Cardiac muscle cell (in vitro differentiated cells and primary cell): ENCODE data around the gene RNF26. TPM values are rescaled to one million over a fixed set of nuclear protein-coding genes. Genes with fewer than 3 reads are reported as not detected.

Experiments used
- DNase-seq, 2 donors: peaks; one replicate each; pipeline versions ENCODE4 v3.0.0 to v3.0.0-alpha.2; 2010 to 2017; ENCODE audit warnings: low read depth in 1 of 2, low spot score in 1 of 2
- H3K27ac ChIP-seq: fragments of 200-600 bp; sonication (generic); 2 replicates; pipeline ENCODE4 v1.5.1; 2016
- H3K27me3 ChIP-seq: fragments of 200-600 bp; sonication (generic); 2 replicates; pipeline ENCODE4 v1.6.0; 2016; ENCODE audit warnings: control low read depth
- H3K36me3 ChIP-seq: fragments of 200-600 bp; sonication (generic); 2 replicates; pipeline ENCODE4 v1.5.1; 2016; ENCODE audit warnings: control low read depth
- H3K4me1 ChIP-seq: fragments of 200-600 bp; sonication (generic); 2 replicates; pipeline ENCODE4 v1.8.1; 2017; ENCODE audit warnings: low read depth, mild to moderate bottlenecking, mixed run types
- H3K4me3 ChIP-seq: fragments of 200-600 bp; sonication (generic); 2 replicates; pipeline ENCODE4 v1.5.1; 2016; ENCODE audit warnings: mild to moderate bottlenecking
- H3K9me3 ChIP-seq: fragments of 200-600 bp; sonication (generic); 2 replicates; pipeline ENCODE4 v1.5.1; 2017; ENCODE audit warnings: low read depth, mild to moderate bottlenecking, control low read depth
- CTCF ChIP-seq: IDR thresholded peaks from 2 replicates; pipeline ENCODE4 v1.5.1; 2012; ENCODE audit warnings: low read depth, mild to moderate bottlenecking, low read length
- polyA plus RNA-seq: library from polyadenylated mRNA; unstranded; fragments of >200 nt; fragmentation: Nextera tagmentation; extraction: Ambion mirVana; gene quantifications from 2 replicates; pipeline ENCODE4 v1.2.1, GENCODE V29; 2016
- total RNA-seq: library from RNA; depleted of rRNA; stranded (reverse); fragments of >200 nt; gene quantifications from 2 replicates; pipeline ENCODE4 v1.2.3, GENCODE V29; 2016

The RNF26 gene
- total and polyA plus RNA-seq, 2 experiments from 2014 or later = 18.6 to 45.6 TPM

- H3K27ac ChIP-seq = no peak overlapping the region
- no peaks in the 10 kb centered on the region for H3K27me3 ChIP-seq
- H3K36me3 ChIP-seq = no peaks in the 10 kb centered on the region
- no peak for DNase-seq
- peaks cover 6% of the 10 kb centered on the region for H3K4me1 ChIP-seq
- H3K9me3 ChIP-seq = no peaks in the 10 kb centered on the region
- TF ChIP-seq CTCF = no peak
- no peak overlapping the region for H3K4me3 ChIP-seq
Measured at GRCh38 chr11:119332111-119332765, 2.1 kb upstream of the RNF26 start.

GRCh38 chr11:119335091-119335654 is 846 bp downstream of the RNF26 start:
- TF ChIP-seq CTCF = no peak
- Histone ChIP-seq H3K27ac (peak overlapping the region; percentile 96), H3K36me3 (no peaks in the 10 kb centered on the region), H3K4me1 (peaks cover 6% of the 10 kb centered on the region), H3K9me3 (no peaks in the 10 kb centered on the region), H3K4me3 (peak overlapping the region; percentile 60), H3K27me3 (peaks cover 12% of the 10 kb centered on the region)
- no peak for DNase-seq

GRCh38 chr11:119335655-119336543 is 1.6 kb downstream of the RNF26 start:
- TF ChIP-seq CTCF = no peak
- Histone ChIP-seq H3K27me3 (peaks cover 19% of the 10 kb centered on the region), H3K4me1 (peaks cover 6% of the 10 kb centered on the region), H3K4me3 (no peak overlapping the region), H3K9me3 (no peaks in the 10 kb centered on the region), H3K27ac (no peak overlapping the region), H3K36me3 (no peaks in the 10 kb centered on the region)
- no peak for DNase-seq

- no peak for TF ChIP-seq CTCF
- Histone ChIP-seq H3K36me3 (no peaks in the 10 kb centered on the region), H3K27me3 (peaks cover 29% of the 10 kb centered on the region), H3K27ac (peak overlapping the region; percentile 41), H3K9me3 (no peaks in the 10 kb centered on the region), H3K4me3 (no peak overlapping the region), H3K4me1 (peaks cover 6% of the 10 kb centered on the region)
- DNase-seq = no peak
Measured at GRCh38 chr11:119336744-119337469, 2.6 kb downstream of the RNF26 start.

- no peak for TF ChIP-seq CTCF
- Histone ChIP-seq H3K4me3 (no peak overlapping the region), H3K27ac (peak overlapping the region; percentile 41), H3K36me3 (no peaks in the 10 kb centered on the region), H3K9me3 (no peaks in the 10 kb centered on the region), H3K4me1 (peaks cover 6% of the 10 kb centered on the region), H3K27me3 (peaks cover 38% of the 10 kb centered on the region)
- DNase-seq = peak; percentile 33 to 77
Measured at GRCh38 chr11:119337581-119338317, 3.4 kb downstream of the RNF26 start.
